ENCODE data around the gene MRPL41. TPM values are rescaled to one million over a fixed set of nuclear protein-coding genes. Genes with fewer than 3 reads are reported as not detected.
"Not testable (repeated sequence)": the region's sequence is repeated elsewhere in the genome, so short reads cannot be mapped to it uniquely, and the experiment has no call there.

MRPL41 gene
- total RNA-seq, 2 donors from 2014 or later: 35.9 to 48.6 TPM

GRCh38 chr9:137534256-137535119 is 17.2 kb upstream of the MRPL41 start:
- Mint-ChIP-seq H3K9me3 (peaks cover 3% of the 10 kb centered on the region), H3K36me3 (no peaks in the 10 kb centered on the region), H3K4me1 (ENCODE audit: low read depth in 2 of 2) (peaks cover 16 to 22% of the 10 kb centered on the region in 2 donors), H3K4me3 (no peak overlapping the region), H3K27ac (peak overlapping the region; percentile 57 to 73), H3K27me3 (no peaks in the 10 kb centered on the region)
- no peak for DNase-seq (ENCODE audit: low spot score)
- peak in 1 of 2 donors; percentile 24 for ATAC-seq

- ATAC-seq: no peak
- H3K27me3 Mint-ChIP-seq: no peaks in the 10 kb centered on the region
- DNase-seq (ENCODE audit: low spot score): no peak
- H3K9me3 Mint-ChIP-seq: peaks cover 3% of the 10 kb centered on the region
- H3K4me3 Mint-ChIP-seq: no peak overlapping the region
- peaks cover 16 to 22% of the 10 kb centered on the region in 2 donors for H3K4me1 Mint-ChIP-seq (ENCODE audit: low read depth in 2 of 2)
- no peaks in the 10 kb centered on the region for H3K36me3 Mint-ChIP-seq
- peak overlapping the region; percentile 57 to 73 for H3K27ac Mint-ChIP-seq
These were observed 16.6 kb upstream of the MRPL41 start for GRCh38 chr9:137535120-137535428.

- not testable (repeated sequence) for H3K27me3 Mint-ChIP-seq; ATAC-seq; DNase-seq (ENCODE audit: low spot score); H3K9me3 Mint-ChIP-seq; H3K36me3 Mint-ChIP-seq
- Mint-ChIP-seq H3K4me1 (ENCODE audit: low read depth in 2 of 2) (peaks cover 16 to 22% of the 10 kb centered on the region in 2 donors), H3K4me3 (peak overlapping the region; percentile 17), H3K27ac (peak overlapping the region; percentile 54 to 83)
These were observed 15.0 kb upstream of the MRPL41 start for GRCh38 chr9:137536594-137537131.

- no peak overlapping the region for H3K27ac Mint-ChIP-seq
- no peak overlapping the region for H3K4me3 Mint-ChIP-seq
- H3K4me1 Mint-ChIP-seq (ENCODE audit: low read depth in 2 of 2): peaks cover 16 to 22% of the 10 kb centered on the region in 2 donors
- DNase-seq (ENCODE audit: low spot score) (no peak), ATAC-seq (no peak)
- no peaks in the 10 kb centered on the region for H3K36me3 Mint-ChIP-seq
- H3K9me3 Mint-ChIP-seq: peaks cover 3% of the 10 kb centered on the region
- no peaks in the 10 kb centered on the region for H3K27me3 Mint-ChIP-seq
These were observed 13.6 kb upstream of the MRPL41 start for GRCh38 chr9:137538058-137538457.

- Mint-ChIP-seq H3K9me3 (peaks cover 3% of the 10 kb centered on the region), H3K27me3 (no peaks in the 10 kb centered on the region), H3K4me3 (no peak overlapping the region), H3K36me3 (no peaks in the 10 kb centered on the region), H3K27ac (no peak overlapping the region), H3K4me1 (ENCODE audit: low read depth in 2 of 2) (peaks cover 8 to 17% of the 10 kb centered on the region in 2 donors)
- no peak for ATAC-seq
- no peak for DNase-seq (ENCODE audit: low spot score)
These were observed 11.1 kb upstream of the MRPL41 start for GRCh38 chr9:137540536-137540935.

GRCh38 chr9:137542486-137542885 is 9.2 kb upstream of the MRPL41 start:
- Mint-ChIP-seq H3K36me3 (no peaks in the 10 kb centered on the region), H3K4me3 (no peak overlapping the region), H3K27ac (no peak overlapping the region), H3K4me1 (ENCODE audit: low read depth in 2 of 2) (peaks cover 0 to 6% of the 10 kb centered on the region in 2 donors), H3K9me3 (no peaks in the 10 kb centered on the region), H3K27me3 (no peaks in the 10 kb centered on the region)
- no peak for ATAC-seq
- DNase-seq (ENCODE audit: low spot score): no peak

- H3K4me3 Mint-ChIP-seq: no peak overlapping the region
- H3K36me3 Mint-ChIP-seq: no peaks in the 10 kb centered on the region
- no peaks in the 10 kb centered on the region for H3K9me3 Mint-ChIP-seq
- DNase-seq (ENCODE audit: low spot score) (no peak), ATAC-seq (peak in 1 of 2 donors; percentile 8)
- H3K27me3 Mint-ChIP-seq: no peaks in the 10 kb centered on the region
- H3K27ac Mint-ChIP-seq: no peak overlapping the region
- peaks cover 0 to 4% of the 10 kb centered on the region in 2 donors for H3K4me1 Mint-ChIP-seq (ENCODE audit: low read depth in 2 of 2)
These were observed 8.3 kb upstream of the MRPL41 start for GRCh38 chr9:137543237-137543963.

- H3K27me3 Mint-ChIP-seq: no peaks in the 10 kb centered on the region
These were observed 7.4 kb upstream of the MRPL41 start for GRCh38 chr9:137544176-137544760.

GRCh38 chr9:137545123-137545522 is 6.6 kb upstream of the MRPL41 start:
- no peaks in the 10 kb centered on the region for H3K27me3 Mint-ChIP-seq
- ATAC-seq: no peak

More at GRCh38 chr9:137544176-137544760, 7.4 kb upstream of the MRPL41 start:
- no peak overlapping the region for H3K27ac Mint-ChIP-seq
- peak in 1 of 2 donors; percentile 17 for ATAC-seq
- H3K36me3 Mint-ChIP-seq: no peaks in the 10 kb centered on the region
- H3K4me1 Mint-ChIP-seq (ENCODE audit: low read depth in 2 of 2): peaks cover 0 to 4% of the 10 kb centered on the region in 2 donors
- H3K9me3 Mint-ChIP-seq: no peaks in the 10 kb centered on the region
- H3K4me3 Mint-ChIP-seq: no peak overlapping the region
- DNase-seq (ENCODE audit: low spot score): no peak

GRCh38 chr9:137547687-137548543 is 3.8 kb upstream of the MRPL41 start:
- H3K4me3 Mint-ChIP-seq: no peak overlapping the region
- H3K27ac Mint-ChIP-seq: no peak overlapping the region
- no peaks in the 10 kb centered on the region for H3K9me3 Mint-ChIP-seq
- no peak for DNase-seq (ENCODE audit: low spot score)
- peaks cover 5 to 15% of the 10 kb centered on the region in 2 donors for H3K4me1 Mint-ChIP-seq (ENCODE audit: low read depth in 2 of 2)
- ATAC-seq: no peak
- no peaks in the 10 kb centered on the region for H3K27me3 Mint-ChIP-seq
- no peaks in the 10 kb centered on the region for H3K36me3 Mint-ChIP-seq

More at GRCh38 chr9:137545123-137545522, 6.6 kb upstream of the MRPL41 start:
- Mint-ChIP-seq H3K4me1 (ENCODE audit: low read depth in 2 of 2) (peaks cover 0 to 8% of the 10 kb centered on the region in 2 donors), H3K9me3 (no peaks in the 10 kb centered on the region), H3K4me3 (no peak overlapping the region), H3K27ac (no peak overlapping the region), H3K36me3 (no peaks in the 10 kb centered on the region)
- no peak for DNase-seq (ENCODE audit: low spot score)

GRCh38 chr9:137550231-137550621 is 1.5 kb upstream of the MRPL41 start, which contains the start of gene PNPLA7:
Gene PNPLA7 (minus strand): TSS chr9:137550402. CDS start chr9:137550197, 205 bp downstream.
- H3K36me3 Mint-ChIP-seq: peaks cover under 1% of the 10 kb centered on the region
- peak within 1 kb of the TSS; percentile 81 for H3K4me3 Mint-ChIP-seq
- H3K4me1 Mint-ChIP-seq (ENCODE audit: low read depth in 2 of 2): peaks cover 5 to 14% of the 10 kb centered on the region in 2 donors
- no peaks in the 10 kb centered on the region for H3K27me3 Mint-ChIP-seq
- DNase-seq (ENCODE audit: low spot score) (no peak), ATAC-seq (no peak)
- H3K9me3 Mint-ChIP-seq: no peaks in the 10 kb centered on the region
- H3K27ac Mint-ChIP-seq: peak within 1 kb of the TSS in 1 of 2 donors; percentile 71

GRCh38 chr9:137550958-137551263 is 768 bp upstream of the MRPL41 start:
- H3K27me3 Mint-ChIP-seq, ATAC-seq: not testable (repeated sequence)

More at GRCh38 chr9:137550958-137551263, 768 bp upstream of the MRPL41 start:
- H3K4me3 Mint-ChIP-seq; H3K27ac Mint-ChIP-seq; H3K9me3 Mint-ChIP-seq; DNase-seq (ENCODE audit: low spot score); H3K36me3 Mint-ChIP-seq: not testable (repeated sequence)
- peaks cover 5 to 19% of the 10 kb centered on the region in 2 donors for H3K4me1 Mint-ChIP-seq (ENCODE audit: low read depth in 2 of 2)

All from natural killer cell treated with Interleukin-12 subunit alpha and Interleukin-12 subunit beta and Interleukin-15 and Interleukin-18, amount 100 ng/mL, for 72 hours (primary cell).